GM10266 (cell line): ENCODE results near the gene CACNA1C.

ENCODE experiments used
- DNase-seq: peaks from one replicate; pipeline ENCODE4 v3.0.0; 2012; ENCODE audit errors: extremely low spot score
- CTCF ChIP-seq: IDR thresholded peaks from 2 replicates; pipeline ENCODE4 v1.5.1; 2012; ENCODE audit warnings: mild to moderate bottlenecking, low read depth; ENCODE audit not compliant: control insufficient read depth, insufficient read depth; ENCODE audit errors: missing control alignments

Gene CACNA1C

GRCh38 chr12:2231956-2232355, 179.2 kb downstream of the CACNA1C start:
- TF ChIP-seq CTCF, result no peak
- DNase-seq, result no peak

DNA sequence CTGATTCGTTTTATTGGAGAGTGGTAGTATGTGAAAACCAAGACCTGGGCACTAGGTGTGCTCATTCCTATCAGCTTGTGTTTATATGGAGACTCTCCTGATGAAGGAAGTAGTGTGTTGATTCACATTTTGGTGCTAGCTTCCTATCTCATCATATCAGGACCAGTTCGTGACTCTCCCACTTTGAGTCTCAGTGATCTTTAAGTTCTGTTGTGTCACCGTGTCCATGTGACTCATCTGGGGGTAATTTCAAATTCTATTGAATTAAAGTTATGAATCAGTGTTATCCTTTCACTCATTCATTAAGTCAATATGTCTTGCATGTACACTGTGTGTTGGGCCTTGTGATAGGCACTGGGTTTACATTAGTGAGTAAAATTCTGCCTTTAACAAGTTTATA, 180.2 kb downstream of the CACNA1C start:
- DNase-seq, result no peak

DNA sequence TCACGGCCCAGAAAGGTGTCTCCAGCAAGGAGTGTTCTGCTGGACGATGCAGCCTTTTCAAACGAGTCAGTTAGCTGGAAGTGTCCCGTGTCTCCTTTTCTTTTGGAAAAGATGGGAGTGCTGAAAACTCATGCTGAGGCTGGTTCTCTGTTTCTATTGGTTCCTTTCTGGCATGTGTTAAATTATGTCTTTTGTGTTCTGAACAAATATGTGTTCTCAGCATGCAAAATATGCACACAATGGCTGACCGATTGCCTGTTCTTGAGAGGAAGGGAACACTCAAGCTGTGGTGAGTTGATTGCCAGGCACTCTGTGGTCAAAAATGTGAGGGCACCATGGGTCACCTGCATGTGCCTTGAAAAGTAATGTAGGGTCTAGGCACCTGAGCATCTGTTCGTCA, 181.3 kb downstream of the CACNA1C start:
- TF ChIP-seq CTCF, result no peak

More for the DNA sequence above, 180.2 kb downstream of the CACNA1C start:
- no peak for TF ChIP-seq CTCF

GRCh38 chr12:2234646-2235350, 182.0 kb downstream of the CACNA1C start:
- TF ChIP-seq CTCF, result no peak

More for the DNA sequence above, 181.3 kb downstream of the CACNA1C start:
- DNase-seq, result no peak

DNA sequence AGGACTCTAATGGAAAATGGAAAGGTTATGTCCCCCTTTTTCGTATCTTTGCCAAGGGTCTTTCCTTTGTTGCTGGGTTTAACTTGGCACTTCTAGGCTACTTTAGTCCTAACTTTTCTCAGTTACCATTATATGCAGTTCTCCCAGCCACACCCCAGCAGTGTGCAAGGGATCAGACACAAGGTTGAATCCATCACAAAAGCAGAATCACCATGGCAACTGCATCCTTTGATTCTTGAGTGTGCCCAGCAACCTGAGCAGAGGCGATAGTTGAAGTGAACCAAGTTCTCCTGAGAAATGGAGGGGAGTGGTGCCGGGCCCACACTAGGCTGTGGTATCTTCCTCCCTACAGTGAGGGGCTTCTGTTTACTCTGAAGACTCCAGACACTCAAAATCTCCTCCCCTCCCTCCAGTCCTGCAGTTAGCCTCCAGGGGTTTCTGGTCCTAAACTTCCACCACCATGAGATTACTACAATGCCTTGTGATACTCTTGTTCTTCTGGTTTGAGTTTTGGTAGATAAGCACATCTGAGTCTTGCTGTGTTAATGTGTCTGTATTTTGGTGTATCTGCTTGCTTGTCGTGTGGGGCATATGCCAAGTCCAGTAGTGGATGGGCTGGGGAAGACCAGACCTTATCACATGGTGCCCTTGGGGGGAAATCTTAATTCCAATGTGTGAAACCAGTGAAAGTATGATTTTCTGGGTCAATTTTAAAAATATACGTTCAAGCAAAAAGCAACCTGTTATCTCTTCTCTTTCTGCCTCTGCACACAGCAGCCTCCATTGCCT, 183.9 kb downstream of the CACNA1C start:
- DNase-seq, result no peak
- no peak for TF ChIP-seq CTCF

More at GRCh38 chr12:2234646-2235350, 182.0 kb downstream of the CACNA1C start:
- DNase-seq, result no peak

- TF ChIP-seq CTCF, result no peak
Observed at GRCh38 chr12:2238111-2238510, 185.3 kb downstream of the CACNA1C start.

GRCh38 chr12:2239381-2239871, 186.6 kb downstream of the CACNA1C start:
- DNase-seq, result no peak

More at GRCh38 chr12:2238111-2238510, 185.3 kb downstream of the CACNA1C start:
- no peak for DNase-seq

More at GRCh38 chr12:2239381-2239871, 186.6 kb downstream of the CACNA1C start:
- no peak for TF ChIP-seq CTCF
